GM10266 (cell line): ENCODE data around the gene MARCO.

Experiments used
- DNase-seq: peaks from one replicate; pipeline ENCODE4 v3.0.0; 2012; ENCODE audit errors: extremely low spot score
- TF ChIP-seq, protein P1 (sequence below): IDR thresholded peaks from 2 replicates; pipeline ENCODE4 v1.5.1; 2012; ENCODE audit warnings: mild to moderate bottlenecking, low read depth; ENCODE audit not compliant: control insufficient read depth, insufficient read depth; ENCODE audit errors: missing control alignments

Gene MARCO

GRCh38 chr2:118983133-118983532 lies 41.1 kb downstream of the MARCO start:
- TF ChIP-seq, protein P1, sequence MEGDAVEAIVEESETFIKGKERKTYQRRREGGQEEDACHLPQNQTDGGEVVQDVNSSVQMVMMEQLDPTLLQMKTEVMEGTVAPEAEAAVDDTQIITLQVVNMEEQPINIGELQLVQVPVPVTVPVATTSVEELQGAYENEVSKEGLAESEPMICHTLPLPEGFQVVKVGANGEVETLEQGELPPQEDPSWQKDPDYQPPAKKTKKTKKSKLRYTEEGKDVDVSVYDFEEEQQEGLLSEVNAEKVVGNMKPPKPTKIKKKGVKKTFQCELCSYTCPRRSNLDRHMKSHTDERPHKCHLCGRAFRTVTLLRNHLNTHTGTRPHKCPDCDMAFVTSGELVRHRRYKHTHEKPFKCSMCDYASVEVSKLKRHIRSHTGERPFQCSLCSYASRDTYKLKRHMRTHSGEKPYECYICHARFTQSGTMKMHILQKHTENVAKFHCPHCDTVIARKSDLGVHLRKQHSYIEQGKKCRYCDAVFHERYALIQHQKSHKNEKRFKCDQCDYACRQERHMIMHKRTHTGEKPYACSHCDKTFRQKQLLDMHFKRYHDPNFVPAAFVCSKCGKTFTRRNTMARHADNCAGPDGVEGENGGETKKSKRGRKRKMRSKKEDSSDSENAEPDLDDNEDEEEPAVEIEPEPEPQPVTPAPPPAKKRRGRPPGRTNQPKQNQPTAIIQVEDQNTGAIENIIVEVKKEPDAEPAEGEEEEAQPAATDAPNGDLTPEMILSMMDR, result no peak
- DNase-seq, result no peak

- DNase-seq, result no peak
- TF ChIP-seq, protein P1, result no peak
Observed at GRCh38 chr2:118983915-118984314, 41.9 kb downstream of the MARCO start.

GRCh38 chr2:118986738-118987137 lies 44.7 kb downstream of the MARCO start:
- TF ChIP-seq, protein P1, result no peak
- no peak for DNase-seq

- DNase-seq, result no peak
- TF ChIP-seq, protein P1, result no peak
Observed at GRCh38 chr2:118987886-118988285, 45.9 kb downstream of the MARCO start.

DNA sequence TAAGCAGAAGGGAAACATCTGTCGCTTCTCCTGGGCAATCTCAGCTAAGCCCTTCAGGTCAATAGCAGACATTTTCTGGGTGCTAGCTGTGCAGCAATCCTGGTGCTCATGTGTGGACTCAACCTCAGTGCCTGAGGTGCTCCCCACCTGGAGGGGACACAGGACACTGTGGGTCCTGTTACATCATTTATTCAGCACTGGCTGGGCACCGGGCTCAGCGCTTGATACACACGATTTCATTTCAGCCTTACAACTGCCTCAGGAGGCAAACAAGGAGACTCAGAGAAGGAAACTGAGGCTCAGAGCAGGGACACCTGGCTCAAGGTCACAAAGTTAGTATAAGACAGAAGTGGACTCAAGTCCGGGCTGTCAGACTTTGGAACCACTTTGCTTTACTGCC lies 46.7 kb downstream of the MARCO start:
- DNase-seq, result no peak
- TF ChIP-seq, protein P1, result no peak

DNA sequence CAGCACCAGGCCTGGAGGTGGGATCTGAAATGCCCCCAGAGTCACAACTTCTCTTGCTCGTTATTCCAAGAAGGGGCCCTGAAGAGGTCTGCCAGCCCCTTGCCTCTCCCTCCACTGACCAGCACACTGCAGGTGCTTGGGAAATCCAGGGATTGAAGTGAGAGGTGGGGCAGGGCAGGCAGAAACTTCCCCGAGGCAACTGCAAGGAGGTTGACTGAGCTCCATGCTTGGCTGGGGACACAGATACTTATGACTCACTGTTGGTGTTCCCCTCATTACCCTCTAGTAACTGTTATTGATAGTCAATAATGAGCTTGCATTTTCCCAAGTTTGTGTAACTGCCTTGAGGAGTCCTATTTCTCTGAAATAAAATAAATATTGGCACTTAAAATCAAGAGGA lies 47.5 kb downstream of the MARCO start:
- TF ChIP-seq, protein P1, result no peak
- DNase-seq, result no peak

- TF ChIP-seq, protein P1, result no peak
- DNase-seq, result no peak
Observed at GRCh38 chr2:118990757-118991545, 49.0 kb downstream of the MARCO start.
